Measurements from ENCODE around the gene ERC2. TPM values are rescaled to one million over a fixed set of nuclear protein-coding genes. Genes with fewer than 3 reads are reported as not detected.

The ERC2 gene
- total RNA-seq, 1 donor from 2014 or later, result 0.15 TPM

GRCh38 chr3:55804170-55805095 lies 663.8 kb downstream of the ERC2 start:
- intact Hi-C loops (cut with micrococcal nuclease), result no loop called here

DNA sequence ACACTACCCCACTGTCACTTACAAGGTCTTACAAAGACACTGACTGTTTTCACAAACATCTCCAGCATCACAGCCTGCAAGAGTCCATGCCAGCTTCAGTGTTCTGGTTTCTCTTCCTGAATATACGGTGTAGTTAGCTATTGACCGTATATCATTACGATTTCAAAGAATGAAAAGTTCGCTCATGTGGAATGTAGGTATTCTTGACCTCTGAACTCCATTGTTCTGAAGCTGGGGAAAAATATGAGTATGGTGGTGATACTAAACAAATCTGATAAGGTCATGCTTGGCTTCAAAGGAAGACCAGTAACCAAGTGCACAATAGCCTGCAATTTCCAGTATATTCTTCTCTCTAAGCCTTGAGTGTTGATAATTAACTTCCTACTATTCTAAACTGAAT lies 665.5 kb downstream of the ERC2 start:
- intact Hi-C loops (cut with micrococcal nuclease), result no loop called here

- intact Hi-C loops (cut with micrococcal nuclease), result no loop called here
Observed at GRCh38 chr3:55801676-55802075, 666.6 kb downstream of the ERC2 start.

DNA sequence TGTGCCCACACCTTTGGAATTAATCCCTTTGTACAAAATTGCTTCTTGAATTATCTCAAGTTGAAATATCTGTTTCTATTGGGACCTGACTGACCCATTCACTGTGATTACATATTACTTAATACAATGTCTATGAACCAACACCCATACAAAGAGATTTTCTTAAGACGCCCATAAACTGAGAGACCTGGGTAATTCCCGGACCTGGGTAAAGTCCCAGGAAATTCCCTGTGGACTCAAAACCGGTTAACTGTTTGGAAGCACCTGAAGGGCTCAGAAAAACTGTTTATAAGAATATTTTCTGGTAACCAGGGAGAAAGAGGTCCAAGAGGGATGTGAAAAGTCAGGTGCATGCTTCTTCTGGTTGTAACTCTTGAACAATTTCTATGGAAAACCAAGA lies 667.2 kb downstream of the ERC2 start:
- intact Hi-C loops (cut with micrococcal nuclease), result no loop called here

- intact Hi-C loops (cut with micrococcal nuclease), result no loop called here
Observed at GRCh38 chr3:55797775-55798174, 670.5 kb downstream of the ERC2 start.

GRCh38 chr3:55797084-55797483 lies 671.2 kb downstream of the ERC2 start:
- intact Hi-C loops (cut with micrococcal nuclease), result no loop called here

- intact Hi-C loops (cut with micrococcal nuclease), result no loop called here
Observed at GRCh38 chr3:55796533-55796932, 671.7 kb downstream of the ERC2 start.

DNA sequence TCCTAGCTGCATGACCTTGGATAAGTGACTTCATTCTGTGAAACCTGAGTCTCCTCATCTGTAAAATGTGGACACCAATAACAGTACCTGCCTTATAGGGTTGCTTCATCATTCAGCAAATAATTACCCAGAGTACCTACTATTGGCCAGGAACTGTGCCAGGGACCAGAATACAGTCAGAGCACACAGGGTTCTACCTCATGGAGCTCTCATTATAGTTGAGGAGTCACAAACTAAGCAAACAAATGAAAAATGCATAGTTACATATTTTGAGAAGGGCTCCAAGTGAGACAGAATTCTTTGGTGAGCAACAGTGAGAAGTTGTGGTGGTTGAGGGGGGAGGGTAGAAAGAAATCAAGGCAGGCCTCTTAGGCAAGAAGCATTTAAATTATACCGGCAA lies 672.5 kb downstream of the ERC2 start:
- intact Hi-C loops (cut with micrococcal nuclease), result no loop called here

DNA sequence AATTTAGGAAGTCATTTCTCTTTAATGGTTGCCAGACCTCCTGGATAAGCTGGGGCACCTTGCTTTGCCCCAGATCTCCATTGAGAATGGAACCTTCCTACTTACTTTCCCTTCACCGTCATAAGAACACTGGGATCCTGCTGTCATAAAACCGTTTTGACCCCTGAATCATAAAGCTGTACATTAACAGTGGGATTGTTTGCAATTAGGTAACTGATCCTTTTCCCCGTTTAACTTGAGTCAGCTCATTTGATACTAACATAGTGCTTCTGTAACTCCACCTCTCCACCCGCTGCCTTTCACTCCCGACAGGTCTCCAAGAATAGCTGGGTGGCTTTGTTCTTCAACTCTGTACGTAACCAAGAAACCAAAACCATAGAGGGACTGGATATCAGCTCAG lies 673.0 kb downstream of the ERC2 start:
- intact Hi-C loops (cut with micrococcal nuclease), result no loop called here

DNA sequence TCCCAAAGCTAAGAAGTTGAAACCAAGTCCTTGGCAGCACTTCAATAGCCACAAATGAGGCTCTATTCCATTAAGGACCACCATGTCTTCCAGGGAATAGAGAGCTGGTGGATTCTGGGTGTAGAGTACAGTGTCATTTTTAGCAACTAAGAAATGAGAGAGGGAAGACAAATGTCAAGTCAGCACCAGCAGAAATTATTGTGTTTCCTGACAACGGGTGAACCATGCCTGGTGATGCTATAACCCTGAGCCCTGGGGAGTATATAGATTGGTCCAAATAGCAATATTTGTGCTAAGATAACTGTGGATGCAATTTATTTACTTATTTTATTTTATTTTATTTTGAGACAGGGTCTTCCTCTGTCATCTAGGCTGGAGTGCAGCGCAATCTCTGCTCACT lies 675.5 kb downstream of the ERC2 start:
- intact Hi-C loops (cut with micrococcal nuclease), result no loop called here

DNA sequence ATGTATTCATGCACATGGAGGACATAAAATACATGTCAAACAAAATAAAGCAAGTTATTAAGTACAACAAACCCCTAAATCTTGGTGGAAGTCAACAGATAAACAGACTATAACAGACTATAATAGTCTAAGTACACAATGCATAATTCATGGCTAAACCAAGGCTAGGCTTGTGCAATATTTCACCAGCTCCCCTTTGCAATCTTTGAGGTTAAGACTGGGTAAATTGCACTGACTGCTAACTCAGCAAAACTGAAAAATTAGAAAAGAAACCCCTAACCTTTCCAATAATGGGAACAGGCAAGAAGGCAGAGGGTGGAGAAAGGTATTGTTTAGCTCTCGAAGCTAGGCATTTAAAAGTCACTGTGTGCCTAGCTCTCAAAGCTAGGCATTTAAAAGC lies 676.3 kb downstream of the ERC2 start:
- intact Hi-C loops (cut with micrococcal nuclease), result no loop called here

GRCh38 chr3:55790596-55791350 lies 677.5 kb downstream of the ERC2 start:
- intact Hi-C loops (cut with micrococcal nuclease), result no loop called here

GRCh38 chr3:55789516-55789915 lies 678.8 kb downstream of the ERC2 start:
- intact Hi-C loops (cut with micrococcal nuclease), result no loop called here

- intact Hi-C loops (cut with micrococcal nuclease), result no loop called here
Observed at GRCh38 chr3:55782807-55783206, 685.5 kb downstream of the ERC2 start.

- intact Hi-C loops (cut with micrococcal nuclease), result no loop called here
Observed at GRCh38 chr3:55782351-55782750, 685.9 kb downstream of the ERC2 start.

- intact Hi-C loops (cut with micrococcal nuclease), result no loop called here
Observed at GRCh38 chr3:55780913-55781312, 687.4 kb downstream of the ERC2 start.

DNA sequence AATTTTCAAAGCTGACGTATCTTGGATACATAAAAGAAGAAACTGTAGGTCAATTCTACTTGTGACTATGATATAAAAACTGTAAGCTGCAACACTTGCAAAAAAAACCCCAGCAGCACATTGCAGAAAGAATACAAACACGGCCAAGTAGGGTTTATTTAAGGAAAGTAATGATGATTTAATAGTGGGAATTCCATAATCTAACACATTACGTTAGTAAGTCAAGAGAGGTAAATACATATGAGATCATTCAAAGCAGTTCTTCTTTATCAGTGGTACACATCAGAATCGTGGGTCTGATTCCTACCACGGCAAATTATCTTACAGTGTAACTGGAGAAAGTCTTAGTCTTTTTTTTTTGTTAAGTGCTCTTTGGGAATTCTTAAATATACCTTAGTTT lies 688.7 kb downstream of the ERC2 start:
- intact Hi-C loops (cut with micrococcal nuclease), result no loop called here

- intact Hi-C loops (cut with micrococcal nuclease), result no loop called here
Observed at GRCh38 chr3:55775366-55776154, 692.7 kb downstream of the ERC2 start.

DNA sequence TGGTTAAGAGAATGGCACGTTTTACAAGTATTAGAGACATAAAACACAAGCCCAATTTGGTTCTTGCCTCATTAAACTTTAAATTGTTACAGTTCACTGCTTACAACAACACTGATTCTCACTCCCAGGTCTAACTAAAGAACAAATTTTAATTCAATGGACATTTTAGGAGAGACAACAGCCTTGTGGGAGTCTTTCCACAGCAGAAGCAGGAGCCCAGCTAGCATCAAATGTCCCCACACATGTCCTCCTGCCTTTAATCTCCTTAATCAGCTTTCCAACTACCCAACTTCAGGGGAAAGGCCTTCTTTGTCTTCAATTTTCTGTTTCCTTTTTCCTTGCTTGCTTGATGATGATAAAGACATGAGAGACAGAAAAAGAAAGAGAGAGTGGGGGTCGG lies 693.4 kb downstream of the ERC2 start:
- intact Hi-C loops (cut with micrococcal nuclease), result no loop called here

- intact Hi-C loops (cut with micrococcal nuclease), result no loop called here
Observed at GRCh38 chr3:55771503-55771902, 696.8 kb downstream of the ERC2 start.

GRCh38 chr3:55770077-55770476 lies 698.2 kb downstream of the ERC2 start:
- intact Hi-C loops (cut with micrococcal nuclease), result no loop called here

- intact Hi-C loops (cut with micrococcal nuclease), result no loop called here
Observed at GRCh38 chr3:55766753-55767152, 701.5 kb downstream of the ERC2 start.
